ENCODE results near the gene EEPD1.

EEPD1 gene

GRCh38 chr7:36275735-36276284 lies 122.8 kb downstream of the EEPD1 start:
- Histone ChIP-seq H3K4me1 (ENCODE audit: control insufficient read depth, insufficient read depth, low read length, poor library complexity, severe bottlenecking) (peaks cover 28% of the 10 kb centered on the region), H3K4me3 (ENCODE audit: extremely low read depth, insufficient read depth, low read length, poor library complexity, severe bottlenecking) (no peak overlapping the region), H3K9me3 (ENCODE audit: control insufficient read depth, low read length) (no peaks in the 10 kb centered on the region), H3K27ac (ENCODE audit: low read depth, low read length, severe bottlenecking) (no peak overlapping the region), H3K36me3 (ENCODE audit: control insufficient read depth, insufficient read depth, low read length) (no peaks in the 10 kb centered on the region)
- WGBS, 2 experiments (ENCODE audit: insufficient coverage in 2 of 2) = 87 to 92% methylated on average over 6 to 8 of the region's 8 CpGs

GRCh38 chr7:36276428-36277248 lies 123.6 kb downstream of the EEPD1 start:
- Histone ChIP-seq H3K9me3 (ENCODE audit: control insufficient read depth, low read length) (no peaks in the 10 kb centered on the region), H3K4me1 (ENCODE audit: control insufficient read depth, insufficient read depth, low read length, poor library complexity, severe bottlenecking) (peaks cover 32% of the 10 kb centered on the region), H3K36me3 (ENCODE audit: control insufficient read depth, insufficient read depth, low read length) (no peaks in the 10 kb centered on the region), H3K4me3 (ENCODE audit: extremely low read depth, insufficient read depth, low read length, poor library complexity, severe bottlenecking) (no peak overlapping the region), H3K27ac (ENCODE audit: low read depth, low read length, severe bottlenecking) (no peak overlapping the region)
- WGBS, 2 experiments (ENCODE audit: insufficient coverage in 2 of 2) = 85 to 90% methylated on average over 4 to 5 of the region's 7 CpGs

GRCh38 chr7:36277249-36277542 lies 124.1 kb downstream of the EEPD1 start:
- Histone ChIP-seq H3K27ac (ENCODE audit: low read depth, low read length, severe bottlenecking) (no peak overlapping the region), H3K9me3 (ENCODE audit: control insufficient read depth, low read length) (no peaks in the 10 kb centered on the region), H3K36me3 (ENCODE audit: control insufficient read depth, insufficient read depth, low read length) (no peaks in the 10 kb centered on the region), H3K4me1 (ENCODE audit: control insufficient read depth, insufficient read depth, low read length, poor library complexity, severe bottlenecking) (peaks cover 36% of the 10 kb centered on the region), H3K4me3 (ENCODE audit: extremely low read depth, insufficient read depth, low read length, poor library complexity, severe bottlenecking) (no peak overlapping the region)
- WGBS, 2 experiments (ENCODE audit: insufficient coverage in 2 of 2) = 94% methylated on average over 6 of the region's 6 CpGs

- Histone ChIP-seq H3K27ac (ENCODE audit: low read depth, low read length, severe bottlenecking) (peak overlapping the region; percentile 36), H3K36me3 (ENCODE audit: control insufficient read depth, insufficient read depth, low read length) (no peaks in the 10 kb centered on the region), H3K4me1 (ENCODE audit: control insufficient read depth, insufficient read depth, low read length, poor library complexity, severe bottlenecking) (peaks cover 38% of the 10 kb centered on the region), H3K9me3 (ENCODE audit: control insufficient read depth, low read length) (no peaks in the 10 kb centered on the region), H3K4me3 (ENCODE audit: extremely low read depth, insufficient read depth, low read length, poor library complexity, severe bottlenecking) (no peak overlapping the region)
- 48 to 53% methylated on average over 2 of the region's 7 CpGs for WGBS, 2 experiments (ENCODE audit: insufficient coverage in 2 of 2)
Measured at GRCh38 chr7:36278069-36278619, 125.1 kb downstream of the EEPD1 start.

- H3K27ac ChIP-seq (ENCODE audit: low read depth, low read length, severe bottlenecking) = peak overlapping the region; percentile 36
- no peak overlapping the region for H3K4me3 ChIP-seq (ENCODE audit: extremely low read depth, insufficient read depth, low read length, poor library complexity, severe bottlenecking)
- peaks cover 38% of the 10 kb centered on the region for H3K4me1 ChIP-seq (ENCODE audit: control insufficient read depth, insufficient read depth, low read length, poor library complexity, severe bottlenecking)
- WGBS, 2 experiments (ENCODE audit: insufficient coverage in 2 of 2) = 49 to 68% methylated on average over 3 to 4 of the region's 7 CpGs
- H3K9me3 ChIP-seq (ENCODE audit: control insufficient read depth, low read length) = no peaks in the 10 kb centered on the region
- no peaks in the 10 kb centered on the region for H3K36me3 ChIP-seq (ENCODE audit: control insufficient read depth, insufficient read depth, low read length)
Measured at GRCh38 chr7:36278620-36279172, 125.6 kb downstream of the EEPD1 start.

GRCh38 chr7:36279200-36279925 lies 126.3 kb downstream of the EEPD1 start:
- Histone ChIP-seq H3K27ac (ENCODE audit: low read depth, low read length, severe bottlenecking) (peak overlapping the region; percentile 29), H3K4me3 (ENCODE audit: extremely low read depth, insufficient read depth, low read length, poor library complexity, severe bottlenecking) (no peak overlapping the region), H3K36me3 (ENCODE audit: control insufficient read depth, insufficient read depth, low read length) (no peaks in the 10 kb centered on the region), H3K4me1 (ENCODE audit: control insufficient read depth, insufficient read depth, low read length, poor library complexity, severe bottlenecking) (peaks cover 38% of the 10 kb centered on the region), H3K9me3 (ENCODE audit: control insufficient read depth, low read length) (no peaks in the 10 kb centered on the region)
- 89 to 91% methylated on average over 7 of the region's 9 CpGs for WGBS, 2 experiments (ENCODE audit: insufficient coverage in 2 of 2)

- Histone ChIP-seq H3K9me3 (ENCODE audit: control insufficient read depth, low read length) (no peaks in the 10 kb centered on the region), H3K36me3 (ENCODE audit: control insufficient read depth, insufficient read depth, low read length) (no peaks in the 10 kb centered on the region), H3K4me3 (ENCODE audit: extremely low read depth, insufficient read depth, low read length, poor library complexity, severe bottlenecking) (no peak overlapping the region), H3K4me1 (ENCODE audit: control insufficient read depth, insufficient read depth, low read length, poor library complexity, severe bottlenecking) (peaks cover 38% of the 10 kb centered on the region), H3K27ac (ENCODE audit: low read depth, low read length, severe bottlenecking) (no peak overlapping the region)
- WGBS, 2 experiments (ENCODE audit: insufficient coverage in 2 of 2) = 80 to 86% methylated on average over 9 of the region's 9 CpGs
Measured at GRCh38 chr7:36279926-36280315, 126.9 kb downstream of the EEPD1 start.

GRCh38 chr7:36280840-36281812 lies 128.1 kb downstream of the EEPD1 start:
- H3K36me3 ChIP-seq (ENCODE audit: control insufficient read depth, insufficient read depth, low read length) = no peaks in the 10 kb centered on the region
- peak overlapping the region; percentile 72 for H3K27ac ChIP-seq (ENCODE audit: low read depth, low read length, severe bottlenecking)
- 6 to 7% methylated on average over 14 of the region's 18 CpGs for WGBS, 2 experiments (ENCODE audit: insufficient coverage in 2 of 2)
- no peak overlapping the region for H3K4me3 ChIP-seq (ENCODE audit: extremely low read depth, insufficient read depth, low read length, poor library complexity, severe bottlenecking)
- H3K9me3 ChIP-seq (ENCODE audit: control insufficient read depth, low read length) = no peaks in the 10 kb centered on the region
- peaks cover 38% of the 10 kb centered on the region for H3K4me1 ChIP-seq (ENCODE audit: control insufficient read depth, insufficient read depth, low read length, poor library complexity, severe bottlenecking)

- Histone ChIP-seq H3K27ac (ENCODE audit: low read depth, low read length, severe bottlenecking) (no peak overlapping the region), H3K9me3 (ENCODE audit: control insufficient read depth, low read length) (no peaks in the 10 kb centered on the region), H3K4me1 (ENCODE audit: control insufficient read depth, insufficient read depth, low read length, poor library complexity, severe bottlenecking) (peaks cover 38% of the 10 kb centered on the region), H3K4me3 (ENCODE audit: extremely low read depth, insufficient read depth, low read length, poor library complexity, severe bottlenecking) (no peak overlapping the region), H3K36me3 (ENCODE audit: control insufficient read depth, insufficient read depth, low read length) (no peaks in the 10 kb centered on the region)
- WGBS, 2 experiments (ENCODE audit: insufficient coverage in 2 of 2) = 89 to 95% methylated on average over 8 of the region's 10 CpGs
Measured at GRCh38 chr7:36281945-36282717, 129.1 kb downstream of the EEPD1 start.
